ENCODE results near the gene DNAH11. TPM values are rescaled to one million over a fixed set of nuclear protein-coding genes. Genes with fewer than 3 reads are reported as not detected.
"Not testable (repeated sequence)": the region's sequence is repeated elsewhere in the genome, so short reads cannot be mapped to it uniquely, and the experiment has no call there.

The DNAH11 gene
- total RNA-seq, 3 donors from 2014 or later = under 0.01 to 0.03 TPM; not detected in 1

GRCh38 chr7:21922605-21923004 is 379.8 kb downstream of the DNAH11 start:
- ATAC-seq (no peak), DNase-seq (no peak)
- no peak overlapping the region for H3K4me3 Mint-ChIP-seq
- H3K4me1 Mint-ChIP-seq (ENCODE audit: low read depth) = no peaks in the 10 kb centered on the region
- no peaks in the 10 kb centered on the region for H3K27me3 Mint-ChIP-seq (ENCODE audit: low read depth)
- H3K36me3 Mint-ChIP-seq (ENCODE audit: insufficient read depth) = peaks cover 5% of the 10 kb centered on the region
- H3K9me3 Mint-ChIP-seq = no peaks in the 10 kb centered on the region

GRCh38 chr7:21923658-21924057 is 380.8 kb downstream of the DNAH11 start:
- Mint-ChIP-seq H3K9me3 (peaks cover 3% of the 10 kb centered on the region), H3K4me1 (ENCODE audit: low read depth) (no peaks in the 10 kb centered on the region), H3K4me3 (no peak overlapping the region), H3K27me3 (ENCODE audit: low read depth) (no peaks in the 10 kb centered on the region), H3K36me3 (ENCODE audit: insufficient read depth) (peaks cover 8% of the 10 kb centered on the region)
- ATAC-seq = no peak
- no peak for DNase-seq

GRCh38 chr7:21926448-21926847 is 383.6 kb downstream of the DNAH11 start:
- peaks cover 11% of the 10 kb centered on the region for H3K9me3 Mint-ChIP-seq
- H3K27me3 Mint-ChIP-seq (ENCODE audit: low read depth) = no peaks in the 10 kb centered on the region
- H3K36me3 Mint-ChIP-seq (ENCODE audit: insufficient read depth) = peaks cover 16% of the 10 kb centered on the region
- DNase-seq = no peak
- ATAC-seq = no peak
- H3K4me1 Mint-ChIP-seq (ENCODE audit: low read depth) = no peaks in the 10 kb centered on the region
- H3K4me3 Mint-ChIP-seq = no peak overlapping the region

GRCh38 chr7:21927693-21928092 is 384.9 kb downstream of the DNAH11 start:
- Mint-ChIP-seq H3K4me3 (no peak overlapping the region), H3K27me3 (ENCODE audit: low read depth) (no peaks in the 10 kb centered on the region), H3K4me1 (ENCODE audit: low read depth) (no peaks in the 10 kb centered on the region), H3K9me3 (peaks cover 11% of the 10 kb centered on the region), H3K36me3 (ENCODE audit: insufficient read depth) (peaks cover 16% of the 10 kb centered on the region)
- ATAC-seq (no peak), DNase-seq (no peak)

GRCh38 chr7:21933293-21933692 is 390.5 kb downstream of the DNAH11 start:
- not testable (repeated sequence) for H3K27me3 Mint-ChIP-seq (ENCODE audit: low read depth); H3K4me3 Mint-ChIP-seq; ATAC-seq; DNase-seq
- peaks cover 23% of the 10 kb centered on the region for H3K36me3 Mint-ChIP-seq (ENCODE audit: insufficient read depth)
- peaks cover 13% of the 10 kb centered on the region for H3K4me1 Mint-ChIP-seq (ENCODE audit: low read depth)
- H3K9me3 Mint-ChIP-seq = peaks cover 15% of the 10 kb centered on the region

- peaks cover 3% of the 10 kb centered on the region for H3K27me3 Mint-ChIP-seq (ENCODE audit: low read depth)
- peaks cover 14% of the 10 kb centered on the region for H3K36me3 Mint-ChIP-seq (ENCODE audit: insufficient read depth)
- H3K4me1 Mint-ChIP-seq (ENCODE audit: low read depth) = peaks cover 28% of the 10 kb centered on the region
- H3K9me3 Mint-ChIP-seq = peaks cover 7% of the 10 kb centered on the region
- no peak overlapping the region for H3K4me3 Mint-ChIP-seq
- ATAC-seq (no peak), DNase-seq (no peak)
Measured at GRCh38 chr7:21934808-21935207, 392.0 kb downstream of the DNAH11 start.

GRCh38 chr7:21938463-21938862 is 395.6 kb downstream of the DNAH11 start:
- H3K9me3 Mint-ChIP-seq = peaks cover 4% of the 10 kb centered on the region
- H3K36me3 Mint-ChIP-seq (ENCODE audit: insufficient read depth) = peaks cover 12% of the 10 kb centered on the region
- H3K27me3 Mint-ChIP-seq (ENCODE audit: low read depth) = peaks cover 3% of the 10 kb centered on the region
- ATAC-seq (no peak), DNase-seq (no peak)
- peak overlapping the region; percentile 7 for H3K4me3 Mint-ChIP-seq
- peaks cover 60% of the 10 kb centered on the region for H3K4me1 Mint-ChIP-seq (ENCODE audit: low read depth)

- no peak for DNase-seq
- Mint-ChIP-seq H3K36me3 (ENCODE audit: insufficient read depth) (peaks cover 10% of the 10 kb centered on the region), H3K4me3 (peak overlapping the region; percentile 42), H3K4me1 (ENCODE audit: low read depth) (peaks cover 58% of the 10 kb centered on the region), H3K9me3 (peaks cover 4% of the 10 kb centered on the region), H3K27me3 (ENCODE audit: low read depth) (peaks cover 3% of the 10 kb centered on the region)
- peak; percentile 81 to 89 for ATAC-seq
Measured at GRCh38 chr7:21939136-21939857, 396.5 kb downstream of the DNAH11 start.

GRCh38 chr7:21939858-21940372 is 397.1 kb downstream of the DNAH11 start:
- H3K9me3 Mint-ChIP-seq = no peaks in the 10 kb centered on the region
- ATAC-seq (no peak), DNase-seq (no peak)
- H3K4me3 Mint-ChIP-seq = peak overlapping the region; percentile 42
- peaks cover 6% of the 10 kb centered on the region for H3K27me3 Mint-ChIP-seq (ENCODE audit: low read depth)
- peaks cover 9% of the 10 kb centered on the region for H3K36me3 Mint-ChIP-seq (ENCODE audit: insufficient read depth)
- peaks cover 61% of the 10 kb centered on the region for H3K4me1 Mint-ChIP-seq (ENCODE audit: low read depth)

- DNase-seq (no peak), ATAC-seq (no peak)
- Mint-ChIP-seq H3K4me1 (ENCODE audit: low read depth) (peaks cover 63% of the 10 kb centered on the region), H3K4me3 (no peak overlapping the region), H3K36me3 (ENCODE audit: insufficient read depth) (peaks cover 4% of the 10 kb centered on the region), H3K27me3 (ENCODE audit: low read depth) (peaks cover 6% of the 10 kb centered on the region), H3K9me3 (no peaks in the 10 kb centered on the region)
Measured at GRCh38 chr7:21941611-21942141, 398.8 kb downstream of the DNAH11 start.

- H3K9me3 Mint-ChIP-seq = no peaks in the 10 kb centered on the region
- peaks cover 6% of the 10 kb centered on the region for H3K27me3 Mint-ChIP-seq (ENCODE audit: low read depth)
- H3K36me3 Mint-ChIP-seq (ENCODE audit: insufficient read depth) = no peaks in the 10 kb centered on the region
- ATAC-seq (no peak), DNase-seq (no peak)
- no peak overlapping the region for H3K4me3 Mint-ChIP-seq
- H3K4me1 Mint-ChIP-seq (ENCODE audit: low read depth) = peaks cover 68% of the 10 kb centered on the region
Measured at GRCh38 chr7:21942955-21943354, 400.1 kb downstream of the DNAH11 start.

- Mint-ChIP-seq H3K27me3 (ENCODE audit: low read depth) (peaks cover 6% of the 10 kb centered on the region), H3K9me3 (no peaks in the 10 kb centered on the region), H3K36me3 (ENCODE audit: insufficient read depth) (no peaks in the 10 kb centered on the region), H3K4me3 (peak overlapping the region; percentile 87), H3K4me1 (ENCODE audit: low read depth) (peaks cover 69% of the 10 kb centered on the region)
- DNase-seq (no peak), ATAC-seq (no peak)
Measured at GRCh38 chr7:21943436-21943835, 400.6 kb downstream of the DNAH11 start.

- Mint-ChIP-seq H3K4me3 (peak overlapping the region; percentile 87), H3K36me3 (ENCODE audit: insufficient read depth) (no peaks in the 10 kb centered on the region), H3K9me3 (no peaks in the 10 kb centered on the region), H3K4me1 (ENCODE audit: low read depth) (peaks cover 58% of the 10 kb centered on the region), H3K27me3 (ENCODE audit: low read depth) (peaks cover 6% of the 10 kb centered on the region)
- DNase-seq (peak; percentile 30), ATAC-seq (no peak)
Measured at GRCh38 chr7:21944616-21945453, 402.0 kb downstream of the DNAH11 start.

- H3K4me3 Mint-ChIP-seq = peak within 1 kb of the TSS; percentile 87
- no peaks in the 10 kb centered on the region for H3K36me3 Mint-ChIP-seq (ENCODE audit: insufficient read depth)
- no peaks in the 10 kb centered on the region for H3K9me3 Mint-ChIP-seq
- ATAC-seq (peak; percentile 91 to 92), DNase-seq (peak; percentile 39)
- peaks cover 50% of the 10 kb centered on the region for H3K4me1 Mint-ChIP-seq (ENCODE audit: low read depth)
- H3K27me3 Mint-ChIP-seq (ENCODE audit: low read depth) = peaks cover 6% of the 10 kb centered on the region
Measured at GRCh38 chr7:21945454-21946221, 402.8 kb downstream of the DNAH11 start, which contains the start of gene CDCA7L. CDCA7L (minus strand) TSS chr7:21945899; CDS start chr7:21945804, 95 bp downstream.

Measured in activated T-cell treated with anti-CD3 and anti-CD28 coated beads, Interleukin-2, amount 50 U/mL, for 4 hours (primary cell).